ENCODE results near the gene FAM180B. TPM values are rescaled to one million over a fixed set of nuclear protein-coding genes. Genes with fewer than 3 reads are reported as not detected.

Gene FAM180B
- total RNA-seq, 1 experiment from 2014 or later, result not detected

DNA sequence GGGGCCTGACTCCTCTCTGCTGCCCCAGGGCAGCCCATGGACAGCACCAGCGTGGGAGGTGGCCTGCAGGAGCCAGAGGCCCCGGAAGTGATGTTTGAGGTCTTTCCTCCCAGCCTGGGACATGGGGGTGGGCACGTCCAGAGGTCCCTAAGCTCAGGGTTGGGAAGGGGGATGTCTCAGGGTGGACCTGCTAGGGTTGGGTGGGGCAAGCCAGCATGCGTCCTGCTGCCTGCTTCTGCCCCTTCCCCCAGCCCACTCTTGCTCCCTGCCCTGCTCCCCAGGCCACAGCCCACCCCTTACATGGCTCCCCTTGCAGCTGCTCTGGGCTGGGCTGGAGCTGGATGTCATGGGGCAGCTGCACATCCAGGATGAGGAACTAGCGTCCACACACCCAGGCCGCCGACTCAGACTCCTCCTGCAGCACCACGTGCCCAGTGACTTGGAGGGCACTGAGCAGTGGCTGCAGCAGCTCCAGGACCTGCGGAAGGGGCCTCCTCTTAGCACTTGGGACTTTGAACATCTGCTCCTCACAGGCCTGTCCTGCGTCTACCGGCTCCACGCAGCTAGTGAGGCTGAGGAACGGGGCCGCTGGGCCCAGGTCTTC is 1.3 kb downstream of the FAM180B start:
- CTCF ChIA-PET, result interaction anchor here (0.8 kb wide), 1 partner anchor 27 kb away, joined by 3 read pairs; no protein-coding TSS in a partner anchor
- no peak for DNase-seq (ENCODE audit: unreplicated experiment)
- POLR2A ChIA-PET, result no interaction called here
- TF ChIP-seq CTCF (IDR thresholded peaks at IDR 0.05; ENCODE audit: unreplicated experiment), result no peak
- H3K27me3 Mint-ChIP-seq (ENCODE audit: insufficient read depth, unreplicated experiment), result peaks cover under 1% of the 10 kb centered on the region
- intact Hi-C loops (cut with micrococcal nuclease), result no loop called here
- H3K27ac Mint-ChIP-seq (ENCODE audit: low read depth, unreplicated experiment), result peak overlapping the region; percentile 14
- peaks cover 9% of the 10 kb centered on the region for H3K4me1 Mint-ChIP-seq (ENCODE audit: insufficient read depth, unreplicated experiment)
- no peaks in the 10 kb centered on the region for H3K9me3 Mint-ChIP-seq (ENCODE audit: unreplicated experiment)
- peaks cover 34% of the 10 kb centered on the region for H3K36me3 Mint-ChIP-seq (ENCODE audit: insufficient read depth, unreplicated experiment)
- no TSS peak for BruUV-seq (replicated peaks)
- H3K4me3 Mint-ChIP-seq (ENCODE audit: unreplicated experiment), result no peak overlapping the region

DNA sequence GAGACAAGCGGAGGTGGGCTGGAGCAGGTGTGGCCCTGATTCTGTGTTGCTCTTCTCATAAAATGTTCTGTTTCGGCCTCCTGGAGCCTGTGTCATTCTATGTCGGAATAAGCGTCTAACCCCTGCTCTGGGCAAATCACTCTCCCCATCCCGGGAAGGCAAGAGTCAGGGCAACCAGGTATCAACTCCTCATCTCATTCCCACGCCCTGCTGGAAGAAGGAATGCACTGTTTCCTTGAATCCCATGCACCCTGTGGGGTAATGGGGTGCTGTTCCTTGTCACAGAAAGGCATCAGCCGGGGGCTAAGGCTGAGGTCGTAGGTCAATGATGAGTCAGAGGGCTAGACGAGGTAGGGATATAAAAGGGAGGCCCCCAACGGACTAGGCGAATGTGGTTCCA is 2.6 kb downstream of the FAM180B start:
- peaks cover 21% of the 10 kb centered on the region for H3K36me3 Mint-ChIP-seq (ENCODE audit: insufficient read depth, unreplicated experiment)
- no peak for DNase-seq (ENCODE audit: unreplicated experiment)
- BruUV-seq (replicated peaks), result no TSS peak
- H3K4me1 Mint-ChIP-seq (ENCODE audit: insufficient read depth, unreplicated experiment), result peaks cover 9% of the 10 kb centered on the region
- ChIA-PET CTCF (no interaction called here), POLR2A (no interaction called here)
- H3K27ac Mint-ChIP-seq (ENCODE audit: low read depth, unreplicated experiment), result no peak overlapping the region
- intact Hi-C loops (cut with micrococcal nuclease), result no loop called here
- H3K4me3 Mint-ChIP-seq (ENCODE audit: unreplicated experiment), result no peak overlapping the region
- H3K9me3 Mint-ChIP-seq (ENCODE audit: unreplicated experiment), result no peaks in the 10 kb centered on the region
- peaks cover 14% of the 10 kb centered on the region for H3K27me3 Mint-ChIP-seq (ENCODE audit: insufficient read depth, unreplicated experiment)
- TF ChIP-seq CTCF (IDR thresholded peaks at IDR 0.05; ENCODE audit: unreplicated experiment), result no peak

DNA sequence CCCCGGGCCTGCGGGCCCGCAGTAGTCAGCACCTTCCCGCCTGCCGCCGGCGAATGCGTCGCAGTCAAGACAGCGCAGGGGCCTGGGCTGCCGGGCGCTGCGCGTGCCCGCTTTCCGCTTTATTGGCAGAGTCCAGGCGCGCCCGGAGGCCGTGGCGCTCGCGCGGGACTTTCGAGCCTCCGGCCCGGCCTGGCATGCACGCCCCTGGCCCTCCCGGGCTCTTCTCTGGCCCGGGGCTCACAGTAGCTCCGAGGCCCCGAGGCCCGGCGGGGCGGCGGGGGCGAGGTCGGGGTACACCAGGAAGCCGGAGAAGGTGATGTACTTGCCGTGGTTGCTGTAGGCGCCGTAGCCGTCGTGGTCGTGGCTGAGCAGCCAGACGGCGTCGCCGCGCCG is 3.1 kb downstream of the FAM180B start:
- BruUV-seq (replicated peaks), result no TSS peak
- Mint-ChIP-seq H3K27ac (ENCODE audit: low read depth, unreplicated experiment) (no peak overlapping the region), H3K9me3 (ENCODE audit: unreplicated experiment) (no peaks in the 10 kb centered on the region), H3K4me3 (ENCODE audit: unreplicated experiment) (no peak overlapping the region), H3K27me3 (ENCODE audit: insufficient read depth, unreplicated experiment) (peaks cover 18% of the 10 kb centered on the region), H3K4me1 (ENCODE audit: insufficient read depth, unreplicated experiment) (peaks cover 9% of the 10 kb centered on the region), H3K36me3 (ENCODE audit: insufficient read depth, unreplicated experiment) (peaks cover 16% of the 10 kb centered on the region)
- TF ChIP-seq CTCF (IDR thresholded peaks at IDR 0.05; ENCODE audit: unreplicated experiment), result no peak
- ChIA-PET CTCF (no interaction called here), POLR2A (no interaction called here)
- no peak for DNase-seq (ENCODE audit: unreplicated experiment)
- intact Hi-C loops (cut with micrococcal nuclease), result no loop called here

DNA sequence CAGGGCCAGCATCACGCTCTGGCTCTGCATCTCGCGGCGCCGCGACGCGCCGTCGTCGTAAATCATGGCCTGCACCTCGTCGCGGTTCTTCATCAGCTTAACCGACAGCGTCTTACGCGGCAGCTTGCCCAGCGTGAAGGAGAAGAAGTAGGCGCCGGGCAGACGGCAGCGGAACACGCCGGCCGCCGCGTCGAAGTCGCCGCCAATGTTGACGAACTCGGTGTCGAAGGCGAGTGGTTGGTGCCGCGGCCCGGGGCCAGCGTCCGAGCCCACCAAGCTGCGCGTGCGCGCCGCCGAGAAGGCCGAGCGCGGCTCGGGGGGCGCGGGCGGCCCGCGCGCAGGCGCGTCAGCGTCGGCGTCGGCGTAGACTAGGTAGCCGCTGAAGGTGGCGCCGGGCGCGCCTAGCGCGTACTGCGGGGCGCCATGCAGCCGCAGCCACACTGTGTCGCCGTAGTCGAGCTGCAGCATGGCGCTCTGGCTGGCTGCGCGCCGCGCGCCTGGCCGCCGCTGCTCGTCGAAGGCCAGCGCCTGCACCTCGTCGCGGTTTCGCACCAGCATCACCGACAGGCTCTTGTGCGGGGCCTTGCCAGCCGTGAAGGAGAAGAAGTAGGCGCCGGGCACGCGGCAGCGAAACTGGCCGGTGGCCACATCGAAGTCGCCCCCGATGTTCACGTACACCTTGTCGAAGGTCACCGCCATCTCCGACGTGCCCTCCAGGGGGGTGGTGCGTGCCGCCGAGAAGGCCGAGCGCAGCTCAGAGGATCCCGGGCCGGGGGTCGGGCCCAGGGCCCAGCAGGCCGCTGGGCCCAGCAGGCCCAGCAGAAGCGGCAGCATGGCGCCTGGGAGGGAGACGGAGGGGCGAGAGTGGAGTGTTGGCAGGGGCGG is 3.7 kb downstream of the FAM180B start:
- BruUV-seq (replicated peaks), result no TSS peak
- peaks cover 10% of the 10 kb centered on the region for H3K36me3 Mint-ChIP-seq (ENCODE audit: insufficient read depth, unreplicated experiment)
- ChIA-PET CTCF (no interaction called here), POLR2A (no interaction called here)
- no peak for TF ChIP-seq CTCF (IDR thresholded peaks at IDR 0.05; ENCODE audit: unreplicated experiment)
- H3K27me3 Mint-ChIP-seq (ENCODE audit: insufficient read depth, unreplicated experiment), result peaks cover 25% of the 10 kb centered on the region
- no peak overlapping the region for H3K4me3 Mint-ChIP-seq (ENCODE audit: unreplicated experiment)
- H3K9me3 Mint-ChIP-seq (ENCODE audit: unreplicated experiment), result no peaks in the 10 kb centered on the region
- no peak overlapping the region for H3K27ac Mint-ChIP-seq (ENCODE audit: low read depth, unreplicated experiment)
- intact Hi-C loops (cut with micrococcal nuclease), result no loop called here
- H3K4me1 Mint-ChIP-seq (ENCODE audit: insufficient read depth, unreplicated experiment), result peaks cover 9% of the 10 kb centered on the region
- DNase-seq (ENCODE audit: unreplicated experiment), result no peak
